ENCODE data around the gene STX18. TPM values are rescaled to one million over a fixed set of nuclear protein-coding genes. Genes with fewer than 3 reads are reported as not detected.

Gene STX18
- total RNA-seq, 2 donors from 2014 or later = 37.9 to 43.3 TPM

GRCh38 chr4:4397441-4397819 lies 144.4 kb downstream of the STX18 start:
- intact Hi-C loops (cut with DNase I, micrococcal nuclease) = no loop called here
- DNase-seq = no peak
- ATAC-seq = no peak

- no peak for ATAC-seq
- intact Hi-C loops (cut with DNase I, micrococcal nuclease) = no loop called here
- no peak for DNase-seq
These were observed 145.0 kb downstream of the STX18 start for GRCh38 chr4:4396628-4397440.

GRCh38 chr4:4395849-4396627 lies 145.8 kb downstream of the STX18 start:
- no peak for ATAC-seq
- intact Hi-C loops (cut with DNase I, micrococcal nuclease) = no loop called here
- no peak for DNase-seq

- ATAC-seq (no peak), DNase-seq (no peak)
- intact Hi-C loops (cut with DNase I, micrococcal nuclease) = no loop called here
These were observed 146.5 kb downstream of the STX18 start for GRCh38 chr4:4395371-4395770.

- intact Hi-C loops (cut with DNase I, micrococcal nuclease) = no loop called here
- DNase-seq (no peak), ATAC-seq (no peak)
These were observed 147.2 kb downstream of the STX18 start for GRCh38 chr4:4394644-4395043.

GRCh38 chr4:4392501-4393183 lies 149.2 kb downstream of the STX18 start:
- no peak for ATAC-seq
- intact Hi-C loops (cut with DNase I, micrococcal nuclease) = no loop called here
- DNase-seq = no peak

- no peak for DNase-seq
- ATAC-seq = no peak
- intact Hi-C loops (cut with DNase I, micrococcal nuclease) = no loop called here
These were observed 150.0 kb downstream of the STX18 start for GRCh38 chr4:4391866-4392265.

DNA sequence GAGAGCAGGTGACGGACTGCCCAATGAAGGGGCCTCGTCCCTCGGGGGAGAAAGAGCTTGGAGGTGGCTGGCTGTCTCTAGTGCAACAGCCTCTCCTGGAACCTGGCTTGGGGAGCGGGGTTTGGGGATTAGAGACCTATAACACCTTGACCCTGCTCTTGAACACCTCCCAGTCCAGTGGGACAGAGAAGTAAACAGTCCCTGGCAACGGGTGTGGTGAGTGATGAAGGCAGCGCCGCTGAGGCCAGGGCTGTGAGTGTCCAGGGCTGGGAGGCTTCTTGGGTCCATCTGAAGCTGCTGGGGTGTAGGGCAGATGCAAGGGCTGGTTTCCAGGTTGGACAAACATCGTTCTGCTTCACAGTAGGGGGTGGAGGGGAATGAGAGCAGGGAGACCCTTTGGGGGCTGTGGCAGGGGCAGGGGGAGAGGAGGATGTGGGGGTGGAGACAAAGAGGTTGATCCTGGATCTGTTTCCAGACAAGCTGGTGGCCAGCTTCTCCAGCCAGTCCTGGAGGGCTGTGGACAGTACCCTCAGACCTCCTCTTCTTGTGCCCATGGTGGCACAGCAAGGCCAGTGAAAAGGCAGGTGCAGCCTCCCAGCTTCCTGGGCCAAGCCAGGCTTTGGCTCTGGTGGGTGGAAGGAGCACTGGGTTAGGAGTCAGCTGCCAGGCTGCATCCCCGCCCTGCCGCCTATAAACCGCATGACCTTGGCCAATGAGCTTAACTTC lies 151.2 kb downstream of the STX18 start:
- ATAC-seq (no peak), DNase-seq (no peak)
- intact Hi-C loops (cut with DNase I, micrococcal nuclease) = no loop called here

DNA sequence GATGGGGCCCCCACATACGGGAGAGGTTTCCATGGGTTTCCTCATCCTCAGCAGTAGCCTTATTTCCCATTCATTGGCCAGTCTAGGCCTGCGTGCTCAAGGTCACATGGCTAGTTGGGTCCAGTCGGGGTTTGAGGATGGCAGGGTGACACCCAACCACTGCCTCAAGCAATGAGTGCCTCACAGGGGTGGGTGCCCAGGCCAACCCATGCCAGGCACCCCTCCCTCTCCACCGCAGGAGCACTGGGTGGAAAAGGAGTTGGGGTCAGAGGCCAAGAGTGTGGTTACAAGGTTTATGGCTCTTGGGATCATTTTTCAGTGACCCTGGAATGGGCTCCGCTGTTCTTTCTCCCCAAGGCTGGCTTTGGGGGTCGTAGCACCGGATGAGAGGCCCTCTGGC lies 151.8 kb downstream of the STX18 start:
- intact Hi-C loops (cut with DNase I, micrococcal nuclease) = no loop called here
- no peak for DNase-seq
- no peak for ATAC-seq

GRCh38 chr4:4388836-4389575 lies 152.8 kb downstream of the STX18 start:
- ATAC-seq (no peak), DNase-seq (no peak)
- intact Hi-C loops (cut with DNase I, micrococcal nuclease) = no loop called here

- no peak for DNase-seq
- intact Hi-C loops (cut with DNase I, micrococcal nuclease) = no loop called here
- ATAC-seq = no peak
These were observed 153.5 kb downstream of the STX18 start for GRCh38 chr4:4388311-4388790.

GRCh38 chr4:4387531-4388310 lies 154.1 kb downstream of the STX18 start:
- no peak for DNase-seq
- no peak for ATAC-seq
- intact Hi-C loops (cut with DNase I, micrococcal nuclease) = no loop called here

- DNase-seq = no peak
- intact Hi-C loops (cut with DNase I, micrococcal nuclease) = no loop called here
- no peak for ATAC-seq
These were observed 155.0 kb downstream of the STX18 start, which contains the start of gene NSG1 for GRCh38 chr4:4386736-4387392. Gene NSG1 (plus strand): TSS chr4:4387102. CDS start chr4:4387630, 528 bp downstream.

DNA sequence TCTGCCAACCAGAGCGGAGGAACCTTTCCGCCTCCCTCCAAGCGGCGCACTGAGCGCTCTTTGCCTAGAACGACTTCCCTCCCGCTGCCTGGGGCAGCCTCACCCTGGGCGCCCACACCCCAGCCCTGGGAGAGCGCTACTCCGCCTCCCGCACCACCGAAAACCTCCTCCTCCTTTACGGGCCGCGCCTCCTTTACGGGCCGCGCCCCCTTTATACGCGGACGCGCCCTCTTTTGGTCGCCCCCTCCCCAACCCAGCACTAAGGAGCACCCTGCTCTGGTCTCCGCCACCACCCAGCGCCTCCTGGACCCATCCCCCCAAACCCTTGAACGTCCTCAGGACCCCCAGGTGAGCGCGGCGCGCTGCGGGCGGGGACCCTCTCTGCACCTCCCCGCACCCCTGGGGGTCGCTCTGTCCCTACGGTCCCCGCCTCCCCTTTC lies 155.5 kb downstream of the STX18 start:
- ATAC-seq (no peak), DNase-seq (no peak)
- intact Hi-C loops (cut with DNase I, micrococcal nuclease) = no loop called here

- intact Hi-C loops (cut with DNase I, micrococcal nuclease) = no loop called here
- DNase-seq (no peak), ATAC-seq (no peak)
These were observed 156.0 kb downstream of the STX18 start for GRCh38 chr4:4385729-4386295.

DNA sequence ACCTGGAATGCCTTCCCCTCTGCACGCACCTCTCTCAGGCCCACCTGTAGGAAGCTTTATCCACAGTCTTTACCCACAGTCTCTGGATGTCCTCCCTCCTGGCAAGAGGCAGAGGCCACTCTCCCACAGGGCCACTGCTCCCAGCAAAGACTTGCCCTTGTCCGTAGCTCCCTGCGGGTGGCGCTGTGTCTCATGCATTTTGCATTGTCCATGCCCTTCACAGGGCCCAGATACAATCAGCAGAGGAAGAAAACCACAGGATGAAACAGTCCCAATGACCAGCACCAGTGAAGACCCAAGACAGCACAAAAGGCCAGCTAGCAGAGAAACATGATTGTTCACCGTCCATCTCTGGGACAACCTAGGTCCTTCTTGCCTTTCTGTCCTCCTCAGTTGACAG lies 157.0 kb downstream of the STX18 start:
- no peak for ATAC-seq

GRCh38 chr4:4383085-4383484 lies 158.8 kb downstream of the STX18 start:
- intact Hi-C loops (cut with DNase I, micrococcal nuclease) = no loop called here
- ATAC-seq = no peak
- DNase-seq = no peak

More for the DNA sequence above, 157.0 kb downstream of the STX18 start:
- intact Hi-C loops (cut with DNase I, micrococcal nuclease) = no loop called here
- DNase-seq = no peak

Data from left colon (tissue), 2 donors.